Heart left ventricle (tissue), 16 donors: ENCODE results near the gene SLC12A8. TPM values are rescaled to one million over a fixed set of nuclear protein-coding genes. Genes with fewer than 3 reads are reported as not detected.

ENCODE experiments used
- ATAC-seq, 4 donors: fragments of 200-7000 bp; cut with Tn5 transposase; one replicate each; pipeline ENCODE4 v1.9.1; 2020 to 2022; ENCODE audit warnings: moderate library complexity in 4 of 4, mild to moderate bottlenecking in 3 of 4, moderate number of reproducible peaks in 1 of 4
- DNase-seq, 5 donors: peaks; one replicate each; pipeline ENCODE4 v3.0.0-alpha.2; 2020
- H3K27ac ChIP-seq, 12 donors: fragments of 200-600 bp; sonication (generic) in 4 of 12; one replicate each; pipeline versions ENCODE4 v1.5.0 to v1.8.0; 2016 to 2022; ENCODE audit warnings: mild to moderate bottlenecking in 2 of 12
- H3K27me3 ChIP-seq, 9 donors: fragments of 200-600 bp; sonication (generic) in 2 of 9; one replicate each; pipeline versions ENCODE4 v1.5.1 to v1.8.0; 2016 to 2022; ENCODE audit warnings: mild to moderate bottlenecking in 3 of 9
- H3K36me3 ChIP-seq, 9 donors: fragments of 200-600 bp; sonication (generic) in 2 of 9; one replicate each; pipeline versions ENCODE4 v1.5.0 to v1.8.0; 2018 to 2022; ENCODE audit warnings: mild to moderate bottlenecking in 2 of 9
- H3K4me1 ChIP-seq, 12 donors: fragments of 200-600 bp; sonication (generic) in 4 of 12; one replicate each; pipeline versions ENCODE4 v1.5.0 to v1.8.0; 2016 to 2022; ENCODE audit warnings: mild to moderate bottlenecking in 3 of 12
- H3K4me3 ChIP-seq, 12 donors: fragments of 200-600 bp; sonication (generic) in 4 of 12; one replicate each; pipeline versions ENCODE4 v1.5.0 to v1.8.0; 2017 to 2022; ENCODE audit warnings: mild to moderate bottlenecking in 9 of 12, moderate library complexity in 4 of 12
- H3K9me3 ChIP-seq, 12 donors: fragments of 200-600 bp; sonication (generic) in 4 of 12; one replicate each; pipeline versions ENCODE4 v1.5.0 to v1.8.0; 2016 to 2022; ENCODE audit warnings: mild to moderate bottlenecking in 1 of 12
- CTCF ChIP-seq, 12 donors: fragments of 200-600 bp; sonication (generic) in 4 of 12; IDR thresholded peaks; one replicate each; pipeline versions ENCODE4 v1.5.0 to v1.8.0; 2018 to 2022; ENCODE audit warnings: antibody characterized with exemption in 12 of 12, mild to moderate bottlenecking in 5 of 12
- POLR2A ChIP-seq, 2 donors: fragments of 450-650 bp; IDR thresholded peaks; one replicate each; pipeline ENCODE4 v1.6.1; 2017; ENCODE audit warnings: antibody characterized with exemption in 2 of 2, mild to moderate bottlenecking in 2 of 2, moderate library complexity in 2 of 2
- WGBS, 4 donors: extraction: QIAGEN DNeasy Blood & Tissue Kit in 2 of 4; methylation state at CpG; one replicate each; pipeline versions ENCODE4 v1.1.5 to v1.1.7; 2013 to 2018; 5-methylcytosine and 5-hydroxymethylcytosine counted together
- intact Hi-C, 10 donors: fragments of 100-400 bp; cut with DNase I; formaldehyde crosslinking; loops; one replicate each; pipeline versions ENCODE4 v1.11.1 to v1.14.2; 2022
- polyA plus RNA-seq, 2 donors: library from polyadenylated mRNA; stranded (reverse); fragments of 200-250 nt; gene quantifications; one replicate each; pipeline ENCODE4 v1.2.3, GENCODE V29; 2013
- total RNA-seq, 9 donors: library from RNA; depleted of rRNA in 2 of 9; stranded (reverse); fragments of >200 nt in 2 of 9; fragmentation: NEBNext Ultra II Directional in 3 of 9; extraction: Animal tissue kit (Norgen Biotek cat#: 25700) in 3 of 9; gene quantifications; one replicate each; pipeline versions ENCODE4 v1.1.0 to v1.2.4, GENCODE V29; 2016 to 2023
- donor health status: ischemic (EF 13 %, LVEDD 7.1; RV severe dilation, severe dysfunction).
- donor health status: healthy with polysubstance abuse.
- donor health status: DM: no; HTN: yes; CAD: no.
- donor health status: DM: no; HTN: no; CAD: no.
- donor health status: ischemic (EF 25% LVEDD 6.9; RV normal size, moderate dysfunction).
- donor health status: ischemic (EF 25% LVEDD 5.7; RV mildly dilated, moderate dysfunction).
- donor health status: healthy.
- donor health status: DM: yes; HTN: yes; CAD: no.
- donor health status: ischemic (EF 35%, LVEDD 5.7; RV mildly dilated, moderate dysfunction).
- donor health status: nonischemic (EF 11% LVEDD 7.7; RV severe dilation, severe dysfunction).
- donor health status: DM: yes; HTN: yes; CAD: no.
- donor health status: PGD.
- donor health status: ischemic (EF 29% LVEDD 5.4; RV normal size, mild dysfunction).
- donor health status: nonischemic (EF 23%, LVEDD 6.1; RV moderate dilation, normal function).

SLC12A8 gene
- total and polyA plus RNA-seq, 11 donors: 0.09 to 1.9 (median 0.68) TPM; not detected in 3

GRCh38 chr3:125079675-125080045 is 132.9 kb downstream of the SLC12A8 start:
- intact Hi-C loops: no loop called here
- H3K27me3 ChIP-seq: no peaks in the 10 kb centered on the region
- WGBS, 4 donors: 45 to 70% (median 60%) methylated on average over 1 of the region's 1 CpG
- ATAC-seq: no peak
- no peaks in the 10 kb centered on the region for H3K9me3 ChIP-seq
- no peak overlapping the region for H3K27ac ChIP-seq
- no peak for DNase-seq
- peaks cover 0 to 6% (median 0%) of the 10 kb centered on the region in 12 donors for H3K4me1 ChIP-seq
- no peaks in the 10 kb centered on the region for H3K36me3 ChIP-seq
- no peak overlapping the region for H3K4me3 ChIP-seq
- TF ChIP-seq CTCF (IDR thresholded peaks at IDR 0.05) (no peak), POLR2A (IDR thresholded peaks at IDR 0.05) (no peak)

GRCh38 chr3:125078951-125079674 is 133.4 kb downstream of the SLC12A8 start:
- ATAC-seq: no peak

GRCh38 chr3:125077864-125078263 is 134.7 kb downstream of the SLC12A8 start:
- TF ChIP-seq CTCF (IDR thresholded peaks at IDR 0.05) (no peak), POLR2A (IDR thresholded peaks at IDR 0.05) (no peak)
- no peaks in the 10 kb centered on the region for H3K36me3 ChIP-seq
- no peak overlapping the region for H3K27ac ChIP-seq
- H3K27me3 ChIP-seq: no peaks in the 10 kb centered on the region
- intact Hi-C loops: no loop called here
- H3K9me3 ChIP-seq: no peaks in the 10 kb centered on the region
- ATAC-seq (no peak), DNase-seq (no peak)
- H3K4me3 ChIP-seq: no peak overlapping the region
- H3K4me1 ChIP-seq: peaks cover 0 to 7% (median 0%) of the 10 kb centered on the region in 12 donors
- 90 to 100% (median 95%) methylated on average over 3 of the region's 3 CpGs for WGBS, 4 donors

More at GRCh38 chr3:125078951-125079674, 133.4 kb downstream of the SLC12A8 start:
- no peak overlapping the region for H3K4me3 ChIP-seq
- H3K27me3 ChIP-seq: no peaks in the 10 kb centered on the region
- 72 to 77% (median 76%) methylated on average over 6 of the region's 6 CpGs for WGBS, 4 donors
- intact Hi-C loops: no loop called here
- H3K27ac ChIP-seq: no peak overlapping the region
- H3K9me3 ChIP-seq: no peaks in the 10 kb centered on the region
- H3K36me3 ChIP-seq: no peaks in the 10 kb centered on the region
- TF ChIP-seq POLR2A (IDR thresholded peaks at IDR 0.05) (no peak), CTCF (IDR thresholded peaks at IDR 0.05) (no peak)
- DNase-seq: no peak
- H3K4me1 ChIP-seq: peaks cover 0 to 6% (median 0%) of the 10 kb centered on the region in 12 donors

- ATAC-seq: no peak
- no peak overlapping the region for H3K4me3 ChIP-seq
These were observed 136.1 kb downstream of the SLC12A8 start for GRCh38 chr3:125076464-125076863.

More at GRCh38 chr3:125076464-125076863, 136.1 kb downstream of the SLC12A8 start:
- Histone ChIP-seq H3K9me3 (no peaks in the 10 kb centered on the region), H3K36me3 (no peaks in the 10 kb centered on the region), H3K27ac (no peak overlapping the region), H3K4me1 (peaks cover 0 to 12% (median 0%) of the 10 kb centered on the region in 12 donors), H3K27me3 (no peaks in the 10 kb centered on the region)
- DNase-seq: no peak
- no peak for TF ChIP-seq CTCF (IDR thresholded peaks at IDR 0.05)
- no peak for TF ChIP-seq POLR2A (IDR thresholded peaks at IDR 0.05)
- 75 to 86% (median 82%) methylated on average over 1 of the region's 1 CpG for WGBS, 4 donors
- intact Hi-C loops: no loop called here
